GM12873 (cell line): Measurements from ENCODE around the gene THRB.

ENCODE experiments used
- CTCF ChIP-seq: IDR thresholded peaks from 2 replicates; pipeline ENCODE4 v1.5.1; 2012; ENCODE audit warnings: low read depth, mild to moderate bottlenecking, moderate library complexity, low read length, control low read depth; ENCODE audit not compliant: insufficient read depth; ENCODE audit errors: missing control alignments

The THRB gene

GRCh38 chr3:24244491-24244890 lies 250.2 kb downstream of the THRB start:
- TF ChIP-seq CTCF = no peak

- no peak for TF ChIP-seq CTCF
Measured at GRCh38 chr3:24242012-24242698, 252.5 kb downstream of the THRB start.

- TF ChIP-seq CTCF = no peak
Measured at GRCh38 chr3:24240306-24240705, 254.3 kb downstream of the THRB start.

GRCh38 chr3:24237971-24238706 lies 256.5 kb downstream of the THRB start:
- peak; percentile 80 for TF ChIP-seq CTCF

GRCh38 chr3:24235121-24235520 lies 259.5 kb downstream of the THRB start:
- TF ChIP-seq CTCF = no peak

GRCh38 chr3:24232784-24233183 lies 261.9 kb downstream of the THRB start:
- no peak for TF ChIP-seq CTCF

GRCh38 chr3:24229468-24230221 lies 265.0 kb downstream of the THRB start:
- TF ChIP-seq CTCF = no peak
